ENCODE data around the gene CACFD1. TPM values are rescaled to one million over a fixed set of nuclear protein-coding genes. Genes with fewer than 3 reads are reported as not detected.
A peak's percentile ranks its signal among the peaks of the same experiment; 100 is the strongest.

The CACFD1 gene
- total and polyA plus RNA-seq, 9 of the 15 experiments (the other 6 are each of a cell fraction or from before 2014, with no cell fraction given): 0.11 to 1.4 (median 1.1) TPM; not detected in 2

GRCh38 chr9:133493428-133493827, 33.6 kb downstream of the CACFD1 start:
- in situ Hi-C loops (cut with MboI): no loop called here
- FAIRE-seq: no peak
- no TSS peak for BruUV-seq (replicated peaks)
- Histone ChIP-seq H3K4me1 (replicated peaks in 1 of 2; ENCODE audit: control insufficient read depth in 2 of 2, insufficient read depth in 2 of 2, low read length in 2 of 2) (peaks cover 0 to 38% of the 10 kb centered on the region in 2 experiments; a peak in 2 of 5 replicates), H3K4me2 (ENCODE audit: insufficient read depth, low read length) (no peak overlapping the region), H3K9ac (ENCODE audit: insufficient read depth in 1 of 2, low read depth in 2 of 2, low read length in 2 of 2) (no peak overlapping the region), H3K9me1 (ENCODE audit: control insufficient read depth, insufficient read depth, low read length) (no peaks in the 10 kb centered on the region), H3K9me3 (replicated peaks; ENCODE audit: control insufficient read depth, insufficient read depth, low read depth, low read length) (no peaks in the 10 kb centered on the region; the same call in 1 of the 2 replicates), H3K27me3 (ENCODE audit: control insufficient read depth in 2 of 2, insufficient read depth in 2 of 2, low read length in 2 of 2) (peaks cover 35 to 96% of the 10 kb centered on the region in 2 experiments; a peak in 4 of 5 replicates), H3K4me3 (no peak overlapping the region), H4K20me1 (replicated peaks; ENCODE audit: control insufficient read depth, insufficient read depth, low read length) (no peaks in the 10 kb centered on the region), H2AFZ (ENCODE audit: low read depth, low read length) (no peak overlapping the region), H3K36me3 (ENCODE audit: control insufficient read depth, insufficient read depth, low read length) (no peaks in the 10 kb centered on the region), H3K79me2 (ENCODE audit: control insufficient read depth, insufficient read depth, low read length) (no peaks in the 10 kb centered on the region), H3K27ac (ENCODE audit: extremely low read depth, low read depth, low read length) (no peak overlapping the region)
- no peak for DNase-seq (ENCODE audit: extremely low read depth in 1 of 4, low spot score in 3 of 4)
- ATAC-seq: no peak
- ChIA-PET POLR2A (interaction anchor here (0.6 kb wide), 1 partner anchor 22 kb away, joined by 3 read pairs; no protein-coding TSS in a partner anchor), CTCF (ENCODE audit: low intra/inter-chr PET ratio) (no interaction called here)
- intact Hi-C loops (cut with micrococcal nuclease): no loop called here
- no peak for TF ChIP-seq ZKSCAN8 (CRISPR knock-in tag; IDR thresholded peaks at IDR 0.05)
- TF ChIP-seq SAFB (IDR thresholded peaks at IDR 0.05; ENCODE audit: borderline replicate concordance, low read depth, low read length): peak; percentile 24; the same call in 1 of the 2 replicates
- no peak for TF ChIP-seq MED1 (CRISPR knock-in tag; IDR thresholded peaks at IDR 0.05; ENCODE audit: borderline replicate concordance)
- WGBS (ENCODE audit: insufficient coverage, low coverage, missing lambda C conversion rate): 3% methylated on average over 11 of the region's 11 CpGs

- FAIRE-seq (no peak), ATAC-seq (no peak), DNase-seq (ENCODE audit: extremely low read depth in 1 of 4, low spot score in 3 of 4) (no peak)
- Histone ChIP-seq H3K79me2 (ENCODE audit: control insufficient read depth, insufficient read depth, low read length) (no peaks in the 10 kb centered on the region), H2AFZ (ENCODE audit: low read depth, low read length) (no peak overlapping the region), H3K27me3 (ENCODE audit: control insufficient read depth in 2 of 2, insufficient read depth in 2 of 2, low read length in 2 of 2) (peaks cover 34 to 96% of the 10 kb centered on the region in 2 experiments; a peak in 4 of 5 replicates), H3K4me1 (replicated peaks in 1 of 2; ENCODE audit: control insufficient read depth in 2 of 2, insufficient read depth in 2 of 2, low read length in 2 of 2) (peaks cover 0 to 35% of the 10 kb centered on the region in 2 experiments; a peak in 2 of 5 replicates), H3K9ac (ENCODE audit: insufficient read depth in 1 of 2, low read depth in 2 of 2, low read length in 2 of 2) (no peak overlapping the region), H3K36me3 (ENCODE audit: control insufficient read depth, insufficient read depth, low read length) (no peaks in the 10 kb centered on the region), H3K4me2 (ENCODE audit: insufficient read depth, low read length) (no peak overlapping the region), H3K4me3 (no peak overlapping the region), H3K9me1 (ENCODE audit: control insufficient read depth, insufficient read depth, low read length) (no peaks in the 10 kb centered on the region), H3K27ac (ENCODE audit: extremely low read depth, low read depth, low read length) (no peak overlapping the region), H4K20me1 (replicated peaks; ENCODE audit: control insufficient read depth, insufficient read depth, low read length) (no peaks in the 10 kb centered on the region), H3K9me3 (replicated peaks; ENCODE audit: control insufficient read depth, insufficient read depth, low read depth, low read length) (no peaks in the 10 kb centered on the region; the same call in 1 of the 2 replicates)
- no TSS peak for BruUV-seq (replicated peaks)
- in situ Hi-C loops (cut with MboI) (no loop called here), intact Hi-C loops (cut with micrococcal nuclease) (no loop called here)
- WGBS (ENCODE audit: insufficient coverage, low coverage, missing lambda C conversion rate): 2% methylated on average over 20 of the region's 23 CpGs
- ChIA-PET CTCF (ENCODE audit: low intra/inter-chr PET ratio) (no interaction called here), POLR2A (interaction anchor here (0.7 to 1.1 kb wide), 2 partner anchors 10 to 67 kb away, joined by 3 read pairs; no protein-coding TSS in a partner anchor)
- TF ChIP-seq LEF1 (IDR thresholded peaks at IDR 0.05): no peak
- TF ChIP-seq ILF3 (IDR thresholded peaks at IDR 0.05; ENCODE audit: borderline replicate concordance): no peak
- no peak for TF ChIP-seq PCBP1 (IDR thresholded peaks at IDR 0.05; ENCODE audit: low read depth, low read length, poor library complexity, severe bottlenecking)
- TF ChIP-seq ZMIZ1 (IDR thresholded peaks at IDR 0.05; ENCODE audit: low read depth in 2 of 2, low read length in 2 of 2): no peak
- TF ChIP-seq XRCC3 (IDR thresholded peaks at IDR 0.05): no peak
- no peak for TF ChIP-seq CGGBP1 (CRISPR knock-in tag; IDR thresholded peaks at IDR 0.05)
- TF ChIP-seq PHF20 (IDR thresholded peaks at IDR 0.05; ENCODE audit: partially characterized antibody): no peak
- no peak for TF ChIP-seq KDM4B (IDR thresholded peaks at IDR 0.05; ENCODE audit: borderline replicate concordance in 2 of 2, low read depth in 1 of 2)
These were observed 34.2 kb downstream of the CACFD1 start for GRCh38 chr9:133493845-133494540.
